Endothelial cell of umbilical vein (primary cell): ENCODE measurements around the gene GZF1. TPM values are rescaled to one million over a fixed set of nuclear protein-coding genes. Genes with fewer than 3 reads are reported as not detected.

ENCODE experiments used
- BruUV-seq: library from RNA; stranded (reverse); fragments of 400-500 nt; replicated peaks from 2 replicates; lab custom pipeline; 2021; lab: Mats Ljungman, UMichigan
- CTCF ChIA-PET: fragments of 300-600, 350-600 bp; sonication (Branson Sonifier 250); formaldehyde crosslinking; loops from one replicate; lab custom pipeline; 2021; ENCODE audit warnings: antibody characterized with exemption, inconsistent platforms; lab: Charles Lee
- POLR2A ChIA-PET: fragments of 300-600, 350-600 bp; sonication (Branson Sonifier 250); formaldehyde crosslinking; loops from one replicate; lab custom pipeline; 2021; ENCODE audit warnings: antibody characterized with exemption, inconsistent platforms; lab: Charles Lee
- DNase-seq: peaks from one replicate; pipeline ENCODE4 v3.0.0-alpha.2; 2011; ENCODE audit warnings: low read depth, low spot score
- FAIRE-seq: peaks from 2 replicates; lab custom pipeline; 2011; peaks lifted over from hg19 to GRCh38; lab: Jason Lieb, UNC
- H2AFZ ChIP-seq: 2 replicates; pipeline ENCODE4 v1.6.0; 2012; ENCODE audit warnings: low read depth, low read length, control low read depth, inconsistent platforms
- H3K27ac ChIP-seq: 2 replicates; pipeline ENCODE4 v1.5.1; 2011; ENCODE audit warnings: low read depth, mild to moderate bottlenecking, control low read depth, low read length, moderate library complexity; ENCODE audit not compliant: insufficient read depth
- H3K27me3 ChIP-seq, 2 experiments: 2 replicates each; pipeline versions ENCODE4 v1.6.0 to v1.6.1; 2011; ENCODE audit warnings: low read length in 2 of 2, mixed read lengths in 1 of 2; ENCODE audit not compliant: control insufficient read depth in 2 of 2, insufficient read depth in 2 of 2
- H3K36me3 ChIP-seq, 2 experiments: 2 replicates in 1 of 2; 3 replicates in 1 of 2; pipeline ENCODE4 v1.5.1; 2011; ENCODE audit warnings: low read length in 2 of 2, mild to moderate bottlenecking in 1 of 2, moderate library complexity in 1 of 2; ENCODE audit not compliant: control insufficient read depth in 2 of 2, insufficient read depth in 2 of 2; ENCODE audit errors: extremely low read depth in 1 of 2
- H3K4me1 ChIP-seq: 3 replicates; pipeline ENCODE4 v1.5.1; 2011; ENCODE audit warnings: mild to moderate bottlenecking, low read length; ENCODE audit not compliant: control insufficient read depth, insufficient read depth; ENCODE audit errors: extremely low read depth
- H3K4me2 ChIP-seq: 2 replicates; pipeline ENCODE4 v1.6.1; 2011; ENCODE audit warnings: low read length, control low read depth, mixed read lengths; ENCODE audit not compliant: insufficient read depth
- H3K4me3 ChIP-seq, 3 experiments: fragments of 200-600 bp in 1 of 3; sonication (generic), shearing (Covaris generic) in 1 of 3; replicated peaks in 1 of 3; 2 replicates each; pipeline ENCODE4 v1.5.1; 2011 to 2016; ENCODE audit warnings: control low read depth in 3 of 3, low read length in 3 of 3, mild to moderate bottlenecking in 2 of 3, inconsistent platforms in 1 of 3, low read depth in 1 of 3, moderate library complexity in 1 of 3; ENCODE audit not compliant: insufficient read depth in 1 of 3
- H3K79me2 ChIP-seq: 2 replicates; pipeline ENCODE4 v1.6.0; 2012; ENCODE audit warnings: low read length, inconsistent platforms; ENCODE audit not compliant: control insufficient read depth, insufficient read depth
- H3K9ac ChIP-seq: replicated peaks from 2 replicates; pipeline ENCODE3; 2011; ENCODE audit warnings: low read length, control low read depth; ENCODE audit not compliant: insufficient read depth; ENCODE audit errors: extremely low read depth
- H3K9me1 ChIP-seq: replicated peaks from 3 replicates; pipeline ENCODE4 v1.6.0; 2011; ENCODE audit warnings: mild to moderate bottlenecking, low read length; ENCODE audit not compliant: control insufficient read depth, insufficient read depth; ENCODE audit errors: extremely low read depth
- H3K9me3 ChIP-seq: replicated peaks from 2 replicates; pipeline ENCODE4 v1.5.1; 2012; ENCODE audit warnings: low read length, inconsistent platforms; ENCODE audit not compliant: control insufficient read depth, insufficient read depth
- H4K20me1 ChIP-seq: replicated peaks from 2 replicates; pipeline ENCODE3; 2011; ENCODE audit warnings: mild to moderate bottlenecking, low read length; ENCODE audit not compliant: control insufficient read depth, insufficient read depth; ENCODE audit errors: extremely low read depth
- EZH2 ChIP-seq: IDR thresholded peaks from 2 replicates; pipeline ENCODE4 v1.6.1; 2012; ENCODE audit warnings: borderline replicate concordance, low read depth, mild to moderate bottlenecking, moderate library complexity, low read length, inconsistent platforms; ENCODE audit not compliant: severe bottlenecking
- FOS ChIP-seq: IDR thresholded peaks from 2 replicates; pipeline ENCODE4 v1.6.1; 2011; ENCODE audit warnings: mild to moderate bottlenecking, low read length, moderate library complexity, borderline replicate concordance; ENCODE audit not compliant: insufficient read depth
- JUN ChIP-seq: IDR thresholded peaks from 2 replicates; pipeline ENCODE4 v1.6.1; 2011; ENCODE audit warnings: borderline replicate concordance, low read depth; ENCODE audit not compliant: insufficient read length, insufficient read depth
- POLR2A ChIP-seq: IDR thresholded peaks from 2 replicates; pipeline ENCODE4 v1.6.1; 2012; ENCODE audit warnings: low read depth, mild to moderate bottlenecking, control low read depth, low read length
- dilution Hi-C: fragments of 300-500 bp; cut with MboI; formaldehyde crosslinking; loops from one replicate; pipeline ENCODE4 v1.15.0; 2019; ENCODE audit warnings: low sequenced_read_pairs; ENCODE audit not compliant: extremely low pct_ligation_motif_present
- intact Hi-C: fragments of 100-400 bp; cut with micrococcal nuclease; formaldehyde crosslinking; loops from one replicate; pipeline ENCODE4 v1.10.0; 2022
- polyA plus RNA-seq, 4 experiments: library from polyadenylated mRNA; depleted of rRNA in 3 of 4; stranded (reverse) in 3 of 4; unstranded in 1 of 4; fragments of >200 nt; gene quantifications; 2 replicates each; pipeline versions ENCODE4 v1.2.1 to v1.2.3, GENCODE V29; 2011 to 2012; ENCODE audit warnings: missing spikeins in 1 of 4
- total RNA-seq: library from RNA; stranded (reverse); gene quantifications from 2 replicates; pipeline ENCODE4 v1.2.3, GENCODE V29; 2021
- TF ChIP-seq, protein P1 (sequence below): IDR thresholded peaks from 2 replicates; pipeline ENCODE4 v1.6.1; 2011; ENCODE audit not compliant: insufficient read depth, insufficient read length

The GZF1 gene
- total and polyA plus RNA-seq, 2 donors (not counting 3 experiments of a cell fraction or from before 2014, with no cell fraction given): 9.7 to 10.0 TPM

- intact Hi-C loops (no loop called here), dilution Hi-C loops (no loop called here)
- Histone ChIP-seq H4K20me1 (no peaks in the 10 kb centered on the region), H3K4me1 (peaks cover 13% of the 10 kb centered on the region), H3K9me3 (no peaks in the 10 kb centered on the region), H3K9me1 (no peaks in the 10 kb centered on the region), H3K4me2 (peak overlapping the region; percentile 56), H3K36me3 (peaks cover 19 to 35% of the 10 kb centered on the region in 2 experiments), H3K9ac (no peak overlapping the region), H2AFZ (no peak overlapping the region), H3K27ac (peak overlapping the region; percentile 23), H3K27me3 (no peaks in the 10 kb centered on the region), H3K79me2 (peaks cover 8% of the 10 kb centered on the region), H3K4me3 (no peak overlapping the region)
- no TSS peak for BruUV-seq
- peak; percentile 78 for FAIRE-seq
- TF ChIP-seq FOS (peak; percentile 15), POLR2A (no peak)
- peak; percentile 76 for DNase-seq
- CTCF ChIA-PET: interaction anchor here (1.0 to 1.5 kb wide), 5 partner anchors 12 to 129 kb away, joined by 3 to 10 read pairs (median 8); partner anchors contain the start of gene NAPB
- POLR2A ChIA-PET: interaction anchor here (0.7 to 1.1 kb wide), 3 partner anchors 17 to 47 kb away, joined by 3 to 4 read pairs (median 3); partner anchors contain the start of gene NAPB
Measured at GRCh38 chr20:23374441-23374840, 12.5 kb downstream of the GZF1 start.

- Histone ChIP-seq H3K9me1 (no peaks in the 10 kb centered on the region), H3K36me3 (peaks cover 5 to 30% of the 10 kb centered on the region in 2 experiments), H3K9me3 (no peaks in the 10 kb centered on the region), H3K4me2 (no peak overlapping the region), H3K79me2 (peaks cover 7% of the 10 kb centered on the region), H3K9ac (no peak overlapping the region), H3K4me3 (no peak overlapping the region), H2AFZ (no peak overlapping the region), H3K27ac (no peak overlapping the region), H3K4me1 (peaks cover 13% of the 10 kb centered on the region), H3K27me3 (no peaks in the 10 kb centered on the region), H4K20me1 (no peaks in the 10 kb centered on the region)
- dilution Hi-C loops (no loop called here), intact Hi-C loops (no loop called here)
- POLR2A ChIA-PET: interaction anchor here (1.0 kb wide), 1 partner anchor 18 kb away, joined by 3 read pairs; no protein-coding TSS in a partner anchor
- no TSS peak for BruUV-seq
- FAIRE-seq (no peak), DNase-seq (no peak)
- CTCF ChIA-PET: interaction anchor here (1.3 to 1.4 kb wide), 2 partner anchors 16 to 130 kb away, joined by 3 to 5 read pairs; no protein-coding TSS in a partner anchor
- no peak for TF ChIP-seq POLR2A
- no peak for TF ChIP-seq FOS
- TF ChIP-seq, protein P1, sequence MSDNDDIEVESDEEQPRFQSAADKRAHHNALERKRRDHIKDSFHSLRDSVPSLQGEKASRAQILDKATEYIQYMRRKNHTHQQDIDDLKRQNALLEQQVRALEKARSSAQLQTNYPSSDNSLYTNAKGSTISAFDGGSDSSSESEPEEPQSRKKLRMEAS: no peak
- no peak for TF ChIP-seq EZH2
- no peak for TF ChIP-seq JUN
Measured at GRCh38 chr20:23375827-23376226, 13.8 kb downstream of the GZF1 start.
